ENCODE results near the gene DNAH8. TPM values are rescaled to one million over a fixed set of nuclear protein-coding genes. Genes with fewer than 3 reads are reported as not detected.

Gene DNAH8
- total RNA-seq, 1 donor from 2014 or later: 0.24 TPM

DNA sequence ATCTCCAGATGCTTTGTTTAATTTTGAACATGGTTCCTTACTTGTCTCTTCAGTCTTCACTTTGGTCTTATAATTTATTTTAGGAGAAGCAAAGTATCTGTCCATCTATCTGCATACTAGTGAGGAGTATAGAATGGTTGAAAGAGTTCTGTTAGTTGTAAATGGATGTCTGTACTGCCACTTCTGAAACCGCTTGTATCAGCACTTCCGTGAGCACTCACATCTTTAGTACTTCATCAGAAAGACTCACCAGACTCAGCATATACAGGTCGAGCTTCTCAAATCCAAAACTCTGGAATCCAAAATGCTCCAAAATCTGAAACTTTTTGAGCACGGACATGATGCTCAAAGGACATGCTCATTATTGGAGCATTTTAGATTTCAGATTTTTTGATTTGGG is 191.5 kb downstream of the DNAH8 start:
- TF ChIP-seq, protein P1, sequence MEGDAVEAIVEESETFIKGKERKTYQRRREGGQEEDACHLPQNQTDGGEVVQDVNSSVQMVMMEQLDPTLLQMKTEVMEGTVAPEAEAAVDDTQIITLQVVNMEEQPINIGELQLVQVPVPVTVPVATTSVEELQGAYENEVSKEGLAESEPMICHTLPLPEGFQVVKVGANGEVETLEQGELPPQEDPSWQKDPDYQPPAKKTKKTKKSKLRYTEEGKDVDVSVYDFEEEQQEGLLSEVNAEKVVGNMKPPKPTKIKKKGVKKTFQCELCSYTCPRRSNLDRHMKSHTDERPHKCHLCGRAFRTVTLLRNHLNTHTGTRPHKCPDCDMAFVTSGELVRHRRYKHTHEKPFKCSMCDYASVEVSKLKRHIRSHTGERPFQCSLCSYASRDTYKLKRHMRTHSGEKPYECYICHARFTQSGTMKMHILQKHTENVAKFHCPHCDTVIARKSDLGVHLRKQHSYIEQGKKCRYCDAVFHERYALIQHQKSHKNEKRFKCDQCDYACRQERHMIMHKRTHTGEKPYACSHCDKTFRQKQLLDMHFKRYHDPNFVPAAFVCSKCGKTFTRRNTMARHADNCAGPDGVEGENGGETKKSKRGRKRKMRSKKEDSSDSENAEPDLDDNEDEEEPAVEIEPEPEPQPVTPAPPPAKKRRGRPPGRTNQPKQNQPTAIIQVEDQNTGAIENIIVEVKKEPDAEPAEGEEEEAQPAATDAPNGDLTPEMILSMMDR (IDR thresholded peaks at IDR 0.05): no peak
- Mint-ChIP-seq H3K27me3 (ENCODE audit: unreplicated experiment) (peaks cover 35% of the 10 kb centered on the region), H3K36me3 (ENCODE audit: unreplicated experiment) (no peaks in the 10 kb centered on the region), H3K9me3 (ENCODE audit: unreplicated experiment) (no peaks in the 10 kb centered on the region), H3K4me1 (ENCODE audit: unreplicated experiment) (no peaks in the 10 kb centered on the region), H3K4me3 (ENCODE audit: unreplicated experiment) (no peak overlapping the region), H3K27ac (ENCODE audit: unreplicated experiment) (no peak overlapping the region)
- DNase-seq (ENCODE audit: extremely low spot score, unreplicated experiment): no peak

DNA sequence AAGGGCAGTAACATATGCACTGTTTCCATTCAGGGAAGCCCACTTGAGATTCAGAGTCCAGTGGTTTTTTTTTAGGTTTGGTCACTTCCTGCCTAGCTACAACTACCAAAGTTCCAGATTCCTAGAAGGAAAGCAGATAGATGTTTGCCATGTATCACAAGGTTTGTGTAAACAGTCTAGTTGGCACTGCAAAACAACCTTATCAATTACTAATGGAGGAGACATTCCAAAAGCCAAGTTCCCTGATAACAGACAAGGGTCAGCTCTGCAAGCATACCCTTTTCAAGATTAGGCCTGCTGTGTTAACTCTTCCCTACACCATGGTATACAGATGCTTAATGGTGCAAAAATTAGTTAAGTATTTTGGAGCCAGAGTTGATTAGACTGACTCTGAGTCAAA is 192.2 kb downstream of the DNAH8 start:
- H3K36me3 Mint-ChIP-seq (ENCODE audit: unreplicated experiment): no peaks in the 10 kb centered on the region

DNA sequence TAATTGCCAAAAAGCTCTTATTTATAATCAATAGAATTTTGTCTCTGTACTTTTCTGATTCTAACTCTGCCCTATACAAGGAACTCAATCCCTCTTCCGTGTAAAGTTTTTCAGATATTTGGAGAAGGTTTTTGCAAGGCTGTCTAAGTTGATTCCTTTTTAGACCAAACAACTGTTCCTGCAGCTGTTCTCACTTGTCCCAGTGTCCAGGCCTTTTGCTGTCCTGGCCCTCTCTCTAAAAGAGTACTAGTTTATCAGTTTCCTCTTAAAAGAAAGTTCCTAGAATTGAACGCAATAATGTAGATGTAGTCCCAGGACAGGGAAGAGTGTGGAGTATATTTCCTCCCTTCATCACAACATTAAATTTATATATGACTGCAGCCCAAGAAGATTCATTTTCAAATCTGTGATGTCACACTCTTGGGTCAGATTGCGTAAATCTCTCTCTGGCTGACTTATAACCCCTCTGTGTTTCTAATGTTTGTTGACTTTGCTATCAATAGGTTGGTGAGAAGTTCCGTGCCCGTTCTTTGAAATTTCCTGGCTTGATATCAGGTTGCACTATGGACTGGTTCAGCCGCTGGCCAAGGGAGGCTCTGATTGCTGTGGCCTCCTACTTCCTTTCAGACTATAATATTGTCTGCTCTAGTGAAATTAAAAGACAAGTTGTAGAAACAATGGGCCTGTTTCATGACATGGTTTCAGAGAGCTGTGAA is 194.1 kb downstream of the DNAH8 start:
- TF ChIP-seq, protein P1 (IDR thresholded peaks at IDR 0.05): no peak

More for the DNA sequence above, 192.2 kb downstream of the DNAH8 start:
- Mint-ChIP-seq H3K27me3 (ENCODE audit: unreplicated experiment) (peaks cover 34% of the 10 kb centered on the region), H3K27ac (ENCODE audit: unreplicated experiment) (no peak overlapping the region), H3K4me3 (ENCODE audit: unreplicated experiment) (no peak overlapping the region), H3K4me1 (ENCODE audit: unreplicated experiment) (no peaks in the 10 kb centered on the region), H3K9me3 (ENCODE audit: unreplicated experiment) (no peaks in the 10 kb centered on the region)
- TF ChIP-seq, protein P1 (IDR thresholded peaks at IDR 0.05): no peak
- DNase-seq (ENCODE audit: extremely low spot score, unreplicated experiment): no peak

DNA sequence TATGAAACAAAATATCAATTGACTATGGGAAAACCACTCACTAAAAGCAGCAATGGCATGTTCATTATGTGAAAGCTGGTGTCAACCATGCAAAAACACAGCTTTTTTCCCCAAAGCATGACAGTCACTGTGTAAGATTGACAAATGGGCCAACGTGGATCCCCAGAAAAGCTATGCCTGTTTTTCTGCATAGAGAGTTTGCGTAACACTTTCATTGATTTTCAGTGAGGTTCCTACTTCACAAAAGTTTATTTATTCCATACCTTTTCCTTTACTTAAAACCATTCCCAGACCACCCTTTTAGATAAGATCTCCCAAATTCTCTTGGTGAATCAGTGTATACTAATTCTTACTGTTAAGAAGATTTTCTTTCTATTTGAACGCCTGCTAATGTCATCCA is 195.1 kb downstream of the DNAH8 start:
- H3K4me1 Mint-ChIP-seq (ENCODE audit: unreplicated experiment): no peaks in the 10 kb centered on the region
- H3K27me3 Mint-ChIP-seq (ENCODE audit: unreplicated experiment): peaks cover 30% of the 10 kb centered on the region
- no peaks in the 10 kb centered on the region for H3K36me3 Mint-ChIP-seq (ENCODE audit: unreplicated experiment)
- H3K9me3 Mint-ChIP-seq (ENCODE audit: unreplicated experiment): no peaks in the 10 kb centered on the region
- no peak overlapping the region for H3K27ac Mint-ChIP-seq (ENCODE audit: unreplicated experiment)
- DNase-seq (ENCODE audit: extremely low spot score, unreplicated experiment): no peak
- no peak overlapping the region for H3K4me3 Mint-ChIP-seq (ENCODE audit: unreplicated experiment)
- TF ChIP-seq, protein P1 (IDR thresholded peaks at IDR 0.05): no peak

More for the DNA sequence above, 194.1 kb downstream of the DNAH8 start:
- Mint-ChIP-seq H3K27ac (ENCODE audit: unreplicated experiment) (no peak overlapping the region), H3K4me3 (ENCODE audit: unreplicated experiment) (no peak overlapping the region), H3K27me3 (ENCODE audit: unreplicated experiment) (peaks cover 31% of the 10 kb centered on the region), H3K4me1 (ENCODE audit: unreplicated experiment) (no peaks in the 10 kb centered on the region), H3K9me3 (ENCODE audit: unreplicated experiment) (no peaks in the 10 kb centered on the region), H3K36me3 (ENCODE audit: unreplicated experiment) (no peaks in the 10 kb centered on the region)
- DNase-seq (ENCODE audit: extremely low spot score, unreplicated experiment): no peak

DNA sequence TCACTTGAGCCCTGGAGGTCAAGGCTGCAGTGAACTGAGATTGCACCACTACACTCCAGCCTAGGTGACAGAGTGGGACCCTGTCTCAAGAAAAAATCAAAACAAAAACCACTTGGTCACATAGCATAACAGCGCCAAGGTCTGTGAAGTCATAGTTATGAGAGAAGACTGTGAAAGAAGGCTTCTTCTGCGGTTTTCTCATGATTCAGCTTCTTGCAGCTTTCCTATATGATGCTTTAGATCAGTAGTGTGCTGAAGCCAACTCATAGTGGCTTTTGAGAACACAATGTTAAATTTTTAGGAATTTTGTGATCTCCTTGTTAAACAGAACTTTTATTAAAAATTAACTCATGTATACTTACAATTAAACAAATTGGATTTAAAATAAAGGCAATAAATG is 197.3 kb downstream of the DNAH8 start:
- Mint-ChIP-seq H3K4me3 (ENCODE audit: unreplicated experiment) (no peak overlapping the region), H3K27me3 (ENCODE audit: unreplicated experiment) (peaks cover 28% of the 10 kb centered on the region), H3K9me3 (ENCODE audit: unreplicated experiment) (no peaks in the 10 kb centered on the region), H3K4me1 (ENCODE audit: unreplicated experiment) (no peaks in the 10 kb centered on the region), H3K36me3 (ENCODE audit: unreplicated experiment) (no peaks in the 10 kb centered on the region), H3K27ac (ENCODE audit: unreplicated experiment) (no peak overlapping the region)
- TF ChIP-seq, protein P1 (IDR thresholded peaks at IDR 0.05): no peak
- DNase-seq (ENCODE audit: extremely low spot score, unreplicated experiment): no peak
